ENCODE results near the gene TINAGL1.
A peak's percentile ranks its signal among the peaks of the same experiment; 100 is the strongest.

Gene TINAGL1

GRCh38 chr1:31549809-31550620 lies 26.3 kb upstream of the TINAGL1 start:
- H3K9ac ChIP-seq (ENCODE audit: low read length) = peak overlapping the region; percentile 46
- no peak overlapping the region for H4K8ac ChIP-seq (ENCODE audit: low read depth, low read length)
- H3K79me1 ChIP-seq (ENCODE audit: low read length) = no peaks in the 10 kb centered on the region
- no peak overlapping the region for H2BK5ac ChIP-seq (ENCODE audit: low read length)
- H3K27ac ChIP-seq (ENCODE audit: low read depth, low read length) = no peak overlapping the region
- H3K4ac ChIP-seq (ENCODE audit: low read depth, low read length) = no peak overlapping the region
- no peak overlapping the region for H4K5ac ChIP-seq (ENCODE audit: low read length)
- no peak overlapping the region for H2BK120ac ChIP-seq (ENCODE audit: low read depth, low read length)
- no peak overlapping the region for H2BK15ac ChIP-seq (replicated peaks; ENCODE audit: low read depth)
- peak overlapping the region; percentile 44 for H3K4me2 ChIP-seq (ENCODE audit: low read length)
- H3K27me3 ChIP-seq (ENCODE audit: insufficient read depth, low read length, poor library complexity) = no peaks in the 10 kb centered on the region
- H3K4me1 ChIP-seq (ENCODE audit: control insufficient read depth, low read depth, low read length) = peaks cover 5% of the 10 kb centered on the region
- WGBS (ENCODE audit: extremely low coverage, insufficient coverage, low lambda C conversion rate) = no CpG with 5 or more reads among the region's 7 CpGs
- H2AK5ac ChIP-seq (ENCODE audit: low read length) = no peak overlapping the region
- H3K56ac ChIP-seq (ENCODE audit: low read length) = peak overlapping the region; percentile 71
- no peaks in the 10 kb centered on the region for H3K36me3 ChIP-seq (ENCODE audit: control insufficient read depth, insufficient read depth, low read length)
- H3K23ac ChIP-seq (ENCODE audit: low read length) = no peak overlapping the region
- DNase-seq = no peak
- H3K79me2 ChIP-seq (ENCODE audit: control insufficient read depth, insufficient read depth, low read length) = no peaks in the 10 kb centered on the region
- H3K4me3 ChIP-seq (ENCODE audit: low read length) = no peak overlapping the region
- no peak overlapping the region for H3K18ac ChIP-seq (ENCODE audit: low read length)

GRCh38 chr1:31551208-31551607 lies 25.1 kb upstream of the TINAGL1 start:
- Histone ChIP-seq H3K4ac (ENCODE audit: low read depth, low read length) (no peak overlapping the region), H2AK5ac (ENCODE audit: low read length) (no peak overlapping the region), H3K56ac (ENCODE audit: low read length) (no peak overlapping the region), H2BK5ac (ENCODE audit: low read length) (no peak overlapping the region), H3K4me1 (ENCODE audit: control insufficient read depth, low read depth, low read length) (peaks cover 5% of the 10 kb centered on the region), H4K5ac (ENCODE audit: low read length) (no peak overlapping the region), H2BK15ac (replicated peaks; ENCODE audit: low read depth) (no peak overlapping the region), H3K27me3 (ENCODE audit: insufficient read depth, low read length, poor library complexity) (no peaks in the 10 kb centered on the region), H4K8ac (ENCODE audit: low read depth, low read length) (no peak overlapping the region), H3K79me2 (ENCODE audit: control insufficient read depth, insufficient read depth, low read length) (no peaks in the 10 kb centered on the region), H3K27ac (ENCODE audit: low read depth, low read length) (no peak overlapping the region), H3K4me3 (ENCODE audit: low read length) (no peak overlapping the region), H3K4me2 (ENCODE audit: low read length) (no peak overlapping the region), H3K18ac (ENCODE audit: low read length) (no peak overlapping the region), H3K9ac (ENCODE audit: low read length) (no peak overlapping the region), H3K79me1 (ENCODE audit: low read length) (no peaks in the 10 kb centered on the region), H2BK120ac (ENCODE audit: low read depth, low read length) (no peak overlapping the region), H3K23ac (ENCODE audit: low read length) (no peak overlapping the region), H3K36me3 (ENCODE audit: control insufficient read depth, insufficient read depth, low read length) (no peaks in the 10 kb centered on the region)
- no CpG with 5 or more reads among the region's 1 CpG for WGBS (ENCODE audit: extremely low coverage, insufficient coverage, low lambda C conversion rate)
- DNase-seq = no peak

GRCh38 chr1:31552489-31552888 lies 23.8 kb upstream of the TINAGL1 start:
- Histone ChIP-seq H3K27me3 (ENCODE audit: insufficient read depth, low read length, poor library complexity) (no peaks in the 10 kb centered on the region), H3K27ac (ENCODE audit: low read depth, low read length) (no peak overlapping the region), H3K4me3 (ENCODE audit: low read length) (no peak overlapping the region), H2BK120ac (ENCODE audit: low read depth, low read length) (no peak overlapping the region), H3K79me1 (ENCODE audit: low read length) (no peaks in the 10 kb centered on the region), H3K4me1 (ENCODE audit: control insufficient read depth, low read depth, low read length) (peaks cover 5% of the 10 kb centered on the region), H3K4ac (ENCODE audit: low read depth, low read length) (no peak overlapping the region), H3K79me2 (ENCODE audit: control insufficient read depth, insufficient read depth, low read length) (no peaks in the 10 kb centered on the region), H2BK15ac (replicated peaks; ENCODE audit: low read depth) (no peak overlapping the region), H3K56ac (ENCODE audit: low read length) (no peak overlapping the region), H2AK5ac (ENCODE audit: low read length) (no peak overlapping the region), H3K4me2 (ENCODE audit: low read length) (no peak overlapping the region), H3K9ac (ENCODE audit: low read length) (no peak overlapping the region), H4K8ac (ENCODE audit: low read depth, low read length) (no peak overlapping the region), H3K18ac (ENCODE audit: low read length) (no peak overlapping the region), H3K23ac (ENCODE audit: low read length) (no peak overlapping the region), H3K36me3 (ENCODE audit: control insufficient read depth, insufficient read depth, low read length) (no peaks in the 10 kb centered on the region), H4K5ac (ENCODE audit: low read length) (no peak overlapping the region), H2BK5ac (ENCODE audit: low read length) (no peak overlapping the region)
- WGBS (ENCODE audit: extremely low coverage, insufficient coverage, low lambda C conversion rate) = no CpG with 5 or more reads among the region's 7 CpGs
- no peak for DNase-seq

- no peak overlapping the region for H3K4ac ChIP-seq (ENCODE audit: low read depth, low read length)
- WGBS (ENCODE audit: extremely low coverage, insufficient coverage, low lambda C conversion rate) = no CpG with 5 or more reads among the region's 5 CpGs
- H3K4me3 ChIP-seq (ENCODE audit: low read length) = no peak overlapping the region
Measured at GRCh38 chr1:31556481-31557006, 19.8 kb upstream of the TINAGL1 start.

GRCh38 chr1:31559715-31560114 lies 16.6 kb upstream of the TINAGL1 start:
- Histone ChIP-seq H3K56ac (ENCODE audit: low read length) (no peak overlapping the region), H3K36me3 (ENCODE audit: control insufficient read depth, insufficient read depth, low read length) (no peaks in the 10 kb centered on the region), H3K4me1 (ENCODE audit: control insufficient read depth, low read depth, low read length) (no peaks in the 10 kb centered on the region), H3K27me3 (ENCODE audit: insufficient read depth, low read length, poor library complexity) (no peaks in the 10 kb centered on the region), H3K27ac (ENCODE audit: low read depth, low read length) (no peak overlapping the region), H4K8ac (ENCODE audit: low read depth, low read length) (no peak overlapping the region), H3K18ac (ENCODE audit: low read length) (no peak overlapping the region), H2BK120ac (ENCODE audit: low read depth, low read length) (no peak overlapping the region), H3K4me3 (ENCODE audit: low read length) (no peak overlapping the region), H3K79me2 (ENCODE audit: control insufficient read depth, insufficient read depth, low read length) (no peaks in the 10 kb centered on the region), H2BK15ac (replicated peaks; ENCODE audit: low read depth) (no peak overlapping the region), H3K23ac (ENCODE audit: low read length) (no peak overlapping the region), H2BK5ac (ENCODE audit: low read length) (no peak overlapping the region), H2AK5ac (ENCODE audit: low read length) (no peak overlapping the region), H3K4me2 (ENCODE audit: low read length) (no peak overlapping the region), H3K9ac (ENCODE audit: low read length) (no peak overlapping the region), H3K4ac (ENCODE audit: low read depth, low read length) (no peak overlapping the region), H3K79me1 (ENCODE audit: low read length) (no peaks in the 10 kb centered on the region), H4K5ac (ENCODE audit: low read length) (no peak overlapping the region)
- DNase-seq = no peak

More at GRCh38 chr1:31556481-31557006, 19.8 kb upstream of the TINAGL1 start:
- Histone ChIP-seq H3K79me1 (ENCODE audit: low read length) (no peaks in the 10 kb centered on the region), H3K27me3 (ENCODE audit: insufficient read depth, low read length, poor library complexity) (no peaks in the 10 kb centered on the region), H4K8ac (ENCODE audit: low read depth, low read length) (no peak overlapping the region), H2BK120ac (ENCODE audit: low read depth, low read length) (no peak overlapping the region), H3K18ac (ENCODE audit: low read length) (no peak overlapping the region), H4K5ac (ENCODE audit: low read length) (no peak overlapping the region), H2BK15ac (replicated peaks; ENCODE audit: low read depth) (no peak overlapping the region), H3K56ac (ENCODE audit: low read length) (no peak overlapping the region), H3K4me2 (ENCODE audit: low read length) (no peak overlapping the region), H3K23ac (ENCODE audit: low read length) (no peak overlapping the region), H3K79me2 (ENCODE audit: control insufficient read depth, insufficient read depth, low read length) (no peaks in the 10 kb centered on the region), H3K36me3 (ENCODE audit: control insufficient read depth, insufficient read depth, low read length) (no peaks in the 10 kb centered on the region), H2BK5ac (ENCODE audit: low read length) (no peak overlapping the region), H3K9ac (ENCODE audit: low read length) (no peak overlapping the region), H2AK5ac (ENCODE audit: low read length) (no peak overlapping the region), H3K27ac (ENCODE audit: low read depth, low read length) (no peak overlapping the region), H3K4me1 (ENCODE audit: control insufficient read depth, low read depth, low read length) (no peaks in the 10 kb centered on the region)
- no peak for DNase-seq

GRCh38 chr1:31560394-31560793 lies 15.9 kb upstream of the TINAGL1 start:
- H3K27me3 ChIP-seq (ENCODE audit: insufficient read depth, low read length, poor library complexity) = no peaks in the 10 kb centered on the region
- no peaks in the 10 kb centered on the region for H3K4me1 ChIP-seq (ENCODE audit: control insufficient read depth, low read depth, low read length)
- H4K5ac ChIP-seq (ENCODE audit: low read length) = no peak overlapping the region
- no peak overlapping the region for H3K56ac ChIP-seq (ENCODE audit: low read length)
- no CpG with 5 or more reads among the region's 4 CpGs for WGBS (ENCODE audit: extremely low coverage, insufficient coverage, low lambda C conversion rate)
- H3K79me1 ChIP-seq (ENCODE audit: low read length) = no peaks in the 10 kb centered on the region
- no peak overlapping the region for H2AK5ac ChIP-seq (ENCODE audit: low read length)
- H2BK15ac ChIP-seq (replicated peaks; ENCODE audit: low read depth) = no peak overlapping the region
- no peak overlapping the region for H3K4me2 ChIP-seq (ENCODE audit: low read length)
- H3K27ac ChIP-seq (ENCODE audit: low read depth, low read length) = no peak overlapping the region
- H3K18ac ChIP-seq (ENCODE audit: low read length) = no peak overlapping the region
- H3K23ac ChIP-seq (ENCODE audit: low read length) = no peak overlapping the region
- no peak overlapping the region for H4K8ac ChIP-seq (ENCODE audit: low read depth, low read length)
- no peak overlapping the region for H3K9ac ChIP-seq (ENCODE audit: low read length)
- H3K36me3 ChIP-seq (ENCODE audit: control insufficient read depth, insufficient read depth, low read length) = no peaks in the 10 kb centered on the region
- no peak for DNase-seq
- no peak overlapping the region for H3K4me3 ChIP-seq (ENCODE audit: low read length)
- H3K79me2 ChIP-seq (ENCODE audit: control insufficient read depth, insufficient read depth, low read length) = no peaks in the 10 kb centered on the region
- H2BK120ac ChIP-seq (ENCODE audit: low read depth, low read length) = no peak overlapping the region
- no peak overlapping the region for H3K4ac ChIP-seq (ENCODE audit: low read depth, low read length)
- H2BK5ac ChIP-seq (ENCODE audit: low read length) = no peak overlapping the region
